Thoracic aorta (tissue), 2 donors: ENCODE measurements around the gene COMP. TPM values are rescaled to one million over a fixed set of nuclear protein-coding genes. Genes with fewer than 3 reads are reported as not detected.
A peak's percentile ranks its signal among the peaks of the same experiment; 100 is the strongest.

Source experiments
- ATAC-seq: fragments of 150-250 bp; one replicate; pipeline ENCODE4 v1.8.0; 2017; ENCODE audit warnings: low read depth; ENCODE audit not compliant: insufficient number of reproducible peaks, low FRiP score
- DNase-seq: peaks from one replicate; pipeline ENCODE4 v3.0.0-alpha.2; 2020; ENCODE audit warnings: low spot score
- H3K27ac ChIP-seq, 2 donors: fragments of 200-600 bp; sonication (generic); 1 replicate in 1 of 2; 2 replicates in 1 of 2; pipeline ENCODE4 v1.5.1; 2016; ENCODE audit warnings: mild to moderate bottlenecking in 2 of 2, moderate library complexity in 2 of 2
- H3K27me3 ChIP-seq: fragments of 200-600 bp; sonication (generic); replicated peaks from 2 replicates; pipeline ENCODE4 v1.6.0; 2016; ENCODE audit warnings: mild to moderate bottlenecking; ENCODE audit not compliant: insufficient read depth
- H3K36me3 ChIP-seq: fragments of 200-600 bp; sonication (generic); one replicate; pipeline ENCODE4 v1.5.1; 2016
- H3K4me1 ChIP-seq, 2 donors: fragments of 200-600 bp; sonication (generic); 1 replicate in 1 of 2; 2 replicates in 1 of 2; pipeline versions ENCODE4 v1.5.1 to v1.6.0; 2016; ENCODE audit warnings: low read depth in 2 of 2, mild to moderate bottlenecking in 1 of 2; ENCODE audit not compliant: control insufficient read depth in 1 of 2
- H3K4me3 ChIP-seq: fragments of 200-600 bp; sonication (generic); 2 replicates; pipeline ENCODE4 v1.5.1; 2016; ENCODE audit warnings: mild to moderate bottlenecking
- H3K9me3 ChIP-seq: fragments of 200-600 bp; sonication (generic); 2 replicates; pipeline ENCODE4 v1.5.1; 2016
- total RNA-seq, 2 donors: library from RNA; depleted of rRNA; stranded (reverse); fragments of >200 nt; gene quantifications; one replicate each; pipeline versions ENCODE4 v1.1.0 to v1.2.3, GENCODE V29; 2016
- TF ChIP-seq, protein P1 (sequence below): fragments of 200-600 bp; sonication (generic); IDR thresholded peaks from one replicate; pipeline ENCODE4 v1.5.1; 2019; ENCODE audit warnings: antibody characterized with exemption

Gene COMP
- total RNA-seq, 2 donors from 2014 or later, result 16.9 to 29.8 TPM

- Histone ChIP-seq H3K27ac (no peak overlapping the region), H3K9me3 (no peaks in the 10 kb centered on the region), H3K4me1 (peaks cover 14 to 34% of the 10 kb centered on the region in 2 donors), H3K36me3 (no peaks in the 10 kb centered on the region), H3K27me3 (peaks cover 19% of the 10 kb centered on the region), H3K4me3 (peak overlapping the region; percentile 37)
- TF ChIP-seq, protein P1, sequence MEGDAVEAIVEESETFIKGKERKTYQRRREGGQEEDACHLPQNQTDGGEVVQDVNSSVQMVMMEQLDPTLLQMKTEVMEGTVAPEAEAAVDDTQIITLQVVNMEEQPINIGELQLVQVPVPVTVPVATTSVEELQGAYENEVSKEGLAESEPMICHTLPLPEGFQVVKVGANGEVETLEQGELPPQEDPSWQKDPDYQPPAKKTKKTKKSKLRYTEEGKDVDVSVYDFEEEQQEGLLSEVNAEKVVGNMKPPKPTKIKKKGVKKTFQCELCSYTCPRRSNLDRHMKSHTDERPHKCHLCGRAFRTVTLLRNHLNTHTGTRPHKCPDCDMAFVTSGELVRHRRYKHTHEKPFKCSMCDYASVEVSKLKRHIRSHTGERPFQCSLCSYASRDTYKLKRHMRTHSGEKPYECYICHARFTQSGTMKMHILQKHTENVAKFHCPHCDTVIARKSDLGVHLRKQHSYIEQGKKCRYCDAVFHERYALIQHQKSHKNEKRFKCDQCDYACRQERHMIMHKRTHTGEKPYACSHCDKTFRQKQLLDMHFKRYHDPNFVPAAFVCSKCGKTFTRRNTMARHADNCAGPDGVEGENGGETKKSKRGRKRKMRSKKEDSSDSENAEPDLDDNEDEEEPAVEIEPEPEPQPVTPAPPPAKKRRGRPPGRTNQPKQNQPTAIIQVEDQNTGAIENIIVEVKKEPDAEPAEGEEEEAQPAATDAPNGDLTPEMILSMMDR, result no peak
- no peak for DNase-seq
- no peak for ATAC-seq
These were observed 5.7 kb downstream of the COMP start for GRCh38 chr19:18785179-18786124.

- Histone ChIP-seq H3K9me3 (no peaks in the 10 kb centered on the region), H3K27me3 (peaks cover 16% of the 10 kb centered on the region), H3K36me3 (no peaks in the 10 kb centered on the region), H3K4me1 (peaks cover 7 to 27% of the 10 kb centered on the region in 2 donors), H3K4me3 (no peak overlapping the region), H3K27ac (no peak overlapping the region)
- ATAC-seq (no peak), DNase-seq (no peak)
- TF ChIP-seq, protein P1, result no peak
These were observed 6.4 kb downstream of the COMP start for GRCh38 chr19:18784786-18785120.

DNA sequence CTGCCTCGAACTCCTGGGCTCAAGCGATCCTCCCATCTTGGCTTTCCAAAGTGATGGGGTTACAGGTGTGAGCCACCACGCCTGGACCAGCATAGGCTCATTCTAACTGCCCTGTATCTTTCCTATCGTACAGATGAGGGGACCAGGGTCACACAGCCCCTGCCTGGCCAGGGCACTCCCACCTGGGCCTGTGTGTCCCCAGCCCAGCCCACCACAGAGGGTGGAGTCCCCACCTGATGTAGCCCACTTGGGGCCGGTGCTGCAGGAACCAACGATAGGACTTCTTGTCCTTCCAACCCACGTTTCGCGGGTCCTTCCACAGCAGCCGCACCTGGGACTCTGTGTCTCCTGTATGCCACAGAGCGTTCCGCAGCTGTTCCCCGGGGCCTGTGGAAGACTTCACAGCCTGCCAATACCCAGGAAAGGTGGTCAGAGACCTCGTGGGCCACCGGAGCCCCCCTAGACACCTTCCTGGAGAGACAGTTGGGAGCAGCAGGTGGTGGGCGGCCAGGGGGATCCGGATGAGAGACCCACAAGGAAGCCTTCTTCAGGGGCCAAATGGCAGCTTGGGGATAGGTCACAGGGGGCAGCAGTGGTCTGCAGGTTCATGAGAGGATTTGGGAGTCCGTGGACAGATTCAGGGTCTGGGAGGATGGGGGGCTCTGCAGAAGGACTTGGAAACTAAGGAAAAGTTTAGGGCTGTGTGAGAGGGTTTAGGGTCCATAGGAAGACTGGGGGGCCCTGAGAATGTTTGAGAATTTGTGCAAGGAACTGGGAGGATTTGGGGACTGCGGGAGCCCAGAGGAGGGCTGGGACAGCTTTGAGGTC is 6.9 kb downstream of the COMP start:
- TF ChIP-seq, protein P1, result no peak
- no peak for DNase-seq
- no peak overlapping the region for H3K27ac ChIP-seq
- no peak for ATAC-seq
- peaks cover 6 to 22% of the 10 kb centered on the region in 2 donors for H3K4me1 ChIP-seq
- no peaks in the 10 kb centered on the region for H3K9me3 ChIP-seq
- peaks cover 14% of the 10 kb centered on the region for H3K27me3 ChIP-seq
- no peak overlapping the region for H3K4me3 ChIP-seq
- no peaks in the 10 kb centered on the region for H3K36me3 ChIP-seq

GRCh38 chr19:18782559-18783225 is 8.4 kb downstream of the COMP start:
- H3K9me3 ChIP-seq, result no peaks in the 10 kb centered on the region
- TF ChIP-seq, protein P1, result no peak
- peaks cover 5% of the 10 kb centered on the region for H3K27me3 ChIP-seq
- H3K4me1 ChIP-seq, result peaks cover 3 to 8% of the 10 kb centered on the region in 2 donors
- DNase-seq, result no peak
- H3K4me3 ChIP-seq, result no peak overlapping the region
- no peak for ATAC-seq
- H3K27ac ChIP-seq, result no peak overlapping the region
- no peaks in the 10 kb centered on the region for H3K36me3 ChIP-seq
